ENCODE data around the gene MTERF4.

- TF ChIP-seq, protein P1, sequence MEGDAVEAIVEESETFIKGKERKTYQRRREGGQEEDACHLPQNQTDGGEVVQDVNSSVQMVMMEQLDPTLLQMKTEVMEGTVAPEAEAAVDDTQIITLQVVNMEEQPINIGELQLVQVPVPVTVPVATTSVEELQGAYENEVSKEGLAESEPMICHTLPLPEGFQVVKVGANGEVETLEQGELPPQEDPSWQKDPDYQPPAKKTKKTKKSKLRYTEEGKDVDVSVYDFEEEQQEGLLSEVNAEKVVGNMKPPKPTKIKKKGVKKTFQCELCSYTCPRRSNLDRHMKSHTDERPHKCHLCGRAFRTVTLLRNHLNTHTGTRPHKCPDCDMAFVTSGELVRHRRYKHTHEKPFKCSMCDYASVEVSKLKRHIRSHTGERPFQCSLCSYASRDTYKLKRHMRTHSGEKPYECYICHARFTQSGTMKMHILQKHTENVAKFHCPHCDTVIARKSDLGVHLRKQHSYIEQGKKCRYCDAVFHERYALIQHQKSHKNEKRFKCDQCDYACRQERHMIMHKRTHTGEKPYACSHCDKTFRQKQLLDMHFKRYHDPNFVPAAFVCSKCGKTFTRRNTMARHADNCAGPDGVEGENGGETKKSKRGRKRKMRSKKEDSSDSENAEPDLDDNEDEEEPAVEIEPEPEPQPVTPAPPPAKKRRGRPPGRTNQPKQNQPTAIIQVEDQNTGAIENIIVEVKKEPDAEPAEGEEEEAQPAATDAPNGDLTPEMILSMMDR (conservative IDR thresholded peaks at IDR 0.05 in 1 of 2, IDR thresholded peaks at IDR 0.05 in 1 of 2; ENCODE audit: extremely low read depth in 1 of 2, insufficient read depth in 1 of 2, low read depth in 1 of 2, low read length in 2 of 2), result no peak
- no peak for TF ChIP-seq EZH2 (IDR thresholded peaks at IDR 0.05; ENCODE audit: borderline replicate concordance, low read length)
Measured at GRCh38 chr2:241126771-241127202, 24.7 kb upstream of the MTERF4 start.
